GM12878 (cell line): ENCODE measurements around the gene B3GALNT2. TPM values are rescaled to one million over a fixed set of nuclear protein-coding genes. Genes with fewer than 3 reads are reported as not detected.

ENCODE experiments used
- ATAC-seq: fragments of 200-7000 bp; cut with Tn5 transposase; 3 replicates; pipeline ENCODE4 v1.9.1; 2020; ENCODE audit warnings: mild to moderate bottlenecking, moderate library complexity
- BruUV-seq: library from RNA; stranded (reverse); fragments of 400-500 nt; replicated peaks from 2 replicates; lab custom pipeline; 2021; lab: Mats Ljungman, UMichigan
- CTCF ChIA-PET: fragments of 300-600 bp; sonication (Branson Sonifier 250); formaldehyde crosslinking; extraction: SDS; loops from one replicate; lab custom pipeline; 2021; ENCODE audit warnings: inconsistent platforms; lab: Yijun Ruan, JAX
- POLR2A ChIA-PET: fragments of 350-600 bp; formaldehyde crosslinking; extraction: SDS; loops from one replicate; lab custom pipeline; 2021; ENCODE audit warnings: inconsistent platforms; lab: Charles Lee
- RAD21 ChIA-PET: fragments of 300-600 bp; sonication (Branson Sonifier 250); formaldehyde crosslinking; loops from one replicate; lab custom pipeline; 2023; ENCODE audit warnings: antibody characterized with exemption; ENCODE audit not compliant: unreplicated experiment; lab: Charles Lee
- SMC1A ChIA-PET: fragments of 300-600 bp; sonication (Branson Sonifier 250); formaldehyde crosslinking; loops from one replicate; lab custom pipeline; 2023; ENCODE audit not compliant: unreplicated experiment, uncharacterized antibody; lab: Charles Lee
- DNase-seq: peaks from one replicate; pipeline ENCODE4 v3.0.0-alpha.2; 2011; ENCODE audit warnings: low read depth, low spot score
- FAIRE-seq: peaks from 3 replicates; lab custom pipeline; 2011; peaks lifted over from hg19 to GRCh38; lab: Jason Lieb, UNC
- H2AFZ ChIP-seq: 2 replicates; pipeline ENCODE4 v1.6.0; 2011; ENCODE audit warnings: low read depth, low read length, control low read depth; ENCODE audit not compliant: control insufficient read depth
- H3K27ac ChIP-seq: 2 replicates; pipeline ENCODE4 v1.5.1; 2011; ENCODE audit warnings: control low read depth; ENCODE audit not compliant: control insufficient read depth, insufficient read depth
- H3K27me3 ChIP-seq, 2 experiments: replicated peaks in 1 of 2; 2 replicates each; pipeline versions ENCODE4 v1.6.0 to v1.6.1; 2011; ENCODE audit warnings: low read length in 1 of 2; ENCODE audit not compliant: control insufficient read depth in 2 of 2, insufficient read depth in 2 of 2
- H3K36me3 ChIP-seq, 2 experiments: 2 replicates each; pipeline ENCODE4 v1.5.1; 2011; ENCODE audit warnings: low read length in 1 of 2; ENCODE audit not compliant: control insufficient read depth in 2 of 2, insufficient read depth in 2 of 2
- H3K4me1 ChIP-seq: 2 replicates; pipeline ENCODE4 v1.6.1; 2011; ENCODE audit warnings: mild to moderate bottlenecking, low read length, moderate library complexity, mixed read lengths; ENCODE audit not compliant: control insufficient read depth, insufficient read depth
- H3K4me2 ChIP-seq: 2 replicates; pipeline ENCODE4 v1.6.0; 2011; ENCODE audit warnings: control low read depth; ENCODE audit not compliant: control insufficient read depth, insufficient read depth
- H3K4me3 ChIP-seq: fragments of 200-600 bp; sonication (generic); 2 replicates; pipeline ENCODE4 v1.5.1; 2016
- H3K79me2 ChIP-seq: 2 replicates; pipeline ENCODE4 v1.6.0; 2011; ENCODE audit warnings: low read length; ENCODE audit not compliant: control insufficient read depth, insufficient read depth
- H3K9ac ChIP-seq: 2 replicates; pipeline ENCODE4 v1.8.0; 2011; ENCODE audit warnings: low read length, control low read depth, mixed read lengths; ENCODE audit not compliant: control insufficient read depth, insufficient read depth
- H3K9me3 ChIP-seq: replicated peaks from 3 replicates; pipeline ENCODE4 v1.5.1; 2011; ENCODE audit warnings: mild to moderate bottlenecking, low read length; ENCODE audit not compliant: control insufficient read depth, insufficient read depth
- H4K20me1 ChIP-seq: 2 replicates; pipeline ENCODE4 v1.6.0; 2011; ENCODE audit not compliant: control insufficient read depth, insufficient read depth
- BACH1 ChIP-seq: fragments of 450-650 bp; IDR thresholded peaks from 2 replicates; pipeline ENCODE4 v1.6.1; 2017; ENCODE audit warnings: mild to moderate bottlenecking, borderline replicate concordance
- CREB1 ChIP-seq: IDR thresholded peaks from 2 replicates; pipeline ENCODE4 v1.6.1; 2012; ENCODE audit warnings: low read depth, mild to moderate bottlenecking, inconsistent platforms
- ESRRA ChIP-seq: IDR thresholded peaks from 2 replicates; pipeline ENCODE4 v1.6.1; 2012; ENCODE audit warnings: mild to moderate bottlenecking, low read length, improper control_type of control experiment
- JUNB ChIP-seq: IDR thresholded peaks from 2 replicates; pipeline ENCODE4 v1.6.1; 2016; ENCODE audit warnings: antibody characterized with exemption, mild to moderate bottlenecking
- NFYA ChIP-seq: IDR thresholded peaks from 2 replicates; pipeline ENCODE4 v1.6.1; 2011; ENCODE audit warnings: low read depth, mild to moderate bottlenecking, low read length, improper control_type of control experiment, borderline replicate concordance
- NR2F1 ChIP-seq: fragments of 450-650 bp; conservative IDR thresholded peaks from 2 replicates; pipeline ENCODE4 v1.6.1; 2017; ENCODE audit warnings: mild to moderate bottlenecking
- PRDM15 ChIP-seq: fragments of 450-650 bp; formaldehyde crosslinking; IDR thresholded peaks from 2 replicates; pipeline ENCODE4 v1.4.0; 2020; ENCODE audit warnings: mild to moderate bottlenecking, moderate library complexity
- RELA ChIP-seq: fragments of 450-650 bp; IDR thresholded peaks from 2 replicates; pipeline ENCODE4 v1.8.0; 2014; ENCODE audit warnings: borderline replicate concordance; ENCODE audit not compliant: partially characterized antibody
- TAF1 ChIP-seq: IDR thresholded peaks from 2 replicates; pipeline ENCODE4 v1.6.1; 2011; ENCODE audit warnings: mild to moderate bottlenecking, low read depth, low read length, borderline replicate concordance
- ZNF207 ChIP-seq: fragments of 450-650 bp; IDR thresholded peaks from 2 replicates; pipeline ENCODE4 v1.6.1; 2014; ENCODE audit warnings: antibody characterized with exemption, mild to moderate bottlenecking, borderline replicate concordance
- ZNF217 ChIP-seq: fragments of 450-650 bp; IDR thresholded peaks from 2 replicates; pipeline ENCODE4 v1.6.1; 2017; ENCODE audit warnings: antibody characterized with exemption, mild to moderate bottlenecking
- ZNF687 ChIP-seq: fragments of 450-650 bp; IDR thresholded peaks from 2 replicates; pipeline ENCODE4 v1.6.1; 2017; ENCODE audit warnings: mild to moderate bottlenecking, moderate library complexity
- WGBS: methylation state at CpG from one replicate; pipeline ENCODE4 v1.1.6; 2016; ENCODE audit warnings: low lambda C conversion rate; ENCODE audit not compliant: insufficient replicate concordance, insufficient coverage; ENCODE audit errors: missing lambda C conversion rate; 5-methylcytosine and 5-hydroxymethylcytosine counted together
- in situ Hi-C: fragments of 300-500 bp; cut with MboI; formaldehyde crosslinking; loops from 9 replicates; pipeline ENCODE4 v1.14.3; 2018; ENCODE audit warnings: mixed read lengths
- intact Hi-C: fragments of 100-400 bp; cut with micrococcal nuclease; formaldehyde crosslinking; loops from one replicate; pipeline ENCODE4 v1.14.2; 2022; ENCODE audit not compliant: unreplicated experiment
- polyA plus RNA-seq, 11 experiments: library from polyadenylated mRNA; depleted of rRNA in 4 of 11; unstranded in 6 of 11; stranded (reverse) in 5 of 11; fragments of >200 nt; fragmentation: Nextera tagmentation in 4 of 11; fragmentation: Illumina TruSeq in 1 of 11; extraction: Ambion mirVana in 4 of 11; extraction: Trizol in 1 of 11; gene quantifications; 1 replicate in 1 of 11; 2 replicates in 10 of 11; pipeline versions ENCODE4 v1.2.1 to v1.2.3, GENCODE V29; 2011 to 2016; ENCODE audit warnings: inconsistent platforms in 2 of 11, missing spikeins in 2 of 11, low read depth in 1 of 11
- total RNA-seq, 4 experiments: library from RNA; depleted of rRNA in 3 of 4; stranded (reverse); fragments of >200 nt in 3 of 4; fragmentation: Illumina TruSeq in 1 of 4; extraction: Trizol in 1 of 4; gene quantifications; 2 replicates each; pipeline versions ENCODE4 v1.2.1 to v1.2.3, GENCODE V29; 2013 to 2021

The B3GALNT2 gene
- total and polyA plus RNA-seq, 10 of the 15 experiments (the other 5 are each of a cell fraction or from before 2014, with no cell fraction given): 0.77 to 19.7 (median 12.7) TPM

- TF ChIP-seq ZNF687 (no peak), RELA (peak; percentile 23), ESRRA (no peak), CREB1 (no peak), TAF1 (no peak), BACH1 (0 out of 2 replicates have a peak, but pooled peaks have one; percentile 26)
Measured at GRCh38 chr1:235423214-235423652, 81.0 kb downstream of the B3GALNT2 start (continued).

- no peak overlapping the region for H2AFZ ChIP-seq
- no TSS peak for BruUV-seq
- H3K9ac ChIP-seq: no peak overlapping the region
- in situ Hi-C loops (loop anchor here (5.0 kb wide), 1 partner anchor 934 kb away; no protein-coding TSS in a partner anchor), intact Hi-C loops (no loop called here)
- no peak overlapping the region for H3K4me3 ChIP-seq
- ChIA-PET SMC1A (interaction anchor here (2.3 kb wide), 1 partner anchor 83 kb away, joined by 6 read pairs; the partner anchor contains the start of gene B3GALNT2), POLR2A (no interaction called here), RAD21 (no interaction called here), CTCF (interaction anchor here (0.6 to 1.2 kb wide), 3 partner anchors 73 to 327 kb away, joined by 3 read pairs; no protein-coding TSS in a partner anchor)
- no peaks in the 10 kb centered on the region for H3K79me2 ChIP-seq
- 80% methylated on average over 3 of the region's 3 CpGs for WGBS
- H3K36me3 ChIP-seq: no peaks in the 10 kb centered on the region; a peak in 1 of 4 replicates
- no peak overlapping the region for H3K4me2 ChIP-seq
- H3K27ac ChIP-seq: no peak overlapping the region
- H4K20me1 ChIP-seq: no peaks in the 10 kb centered on the region
- H3K27me3 ChIP-seq: no peaks in the 10 kb centered on the region
- ATAC-seq (no peak), DNase-seq (no peak), FAIRE-seq (no peak)
- H3K4me1 ChIP-seq: peaks cover 10% of the 10 kb centered on the region
- H3K9me3 ChIP-seq: no peaks in the 10 kb centered on the region
- TF ChIP-seq NR2F1 (no peak), JUNB (no peak), ZNF207 (no peak), ZNF217 (no peak), PRDM15 (no peak), NFYA (no peak), TAF1 (no peak)
Measured at GRCh38 chr1:235421751-235422150, 82.5 kb downstream of the B3GALNT2 start.
